NCI-H146 treated with DMSO at 0.1 percent for 48 hours (cell line): ENCODE data around the gene SLC36A3.
A peak's percentile ranks its signal among the peaks of the same experiment; 100 is the strongest.
"Not testable (repeated sequence)": the region's sequence is repeated elsewhere in the genome, so short reads cannot be mapped to it uniquely, and the experiment has no call there.

Source experiments
- DNase-seq: peaks from one replicate; lab custom pipeline; 2025; ENCODE audit not compliant: unreplicated experiment; lab: John Stamatoyannopoulos, UW

SLC36A3 gene

GRCh38 chr5:151240268-151240835 lies 63.2 kb downstream of the SLC36A3 start:
- not testable (repeated sequence) for DNase-seq

- peak; percentile 4 for DNase-seq
Measured at GRCh38 chr5:151239237-151239861, 64.2 kb downstream of the SLC36A3 start.

- DNase-seq: no peak
Measured at GRCh38 chr5:151238303-151238741, 65.2 kb downstream of the SLC36A3 start.

- DNase-seq: no peak
Measured at GRCh38 chr5:151237685-151238084, 65.9 kb downstream of the SLC36A3 start.

- no peak for DNase-seq
Measured at GRCh38 chr5:151236888-151237287, 66.7 kb downstream of the SLC36A3 start.

- DNase-seq: not testable (repeated sequence)
Measured at GRCh38 chr5:151235239-151235571, 68.4 kb downstream of the SLC36A3 start.

GRCh38 chr5:151234476-151235238 lies 68.9 kb downstream of the SLC36A3 start:
- no peak for DNase-seq

GRCh38 chr5:151233616-151234085 lies 69.9 kb downstream of the SLC36A3 start:
- no peak for DNase-seq

- DNase-seq: no peak
Measured at GRCh38 chr5:151231359-151231758, 72.2 kb downstream of the SLC36A3 start.

GRCh38 chr5:151230048-151230680 lies 73.4 kb downstream of the SLC36A3 start:
- DNase-seq: no peak

GRCh38 chr5:151228986-151229385 lies 74.6 kb downstream of the SLC36A3 start:
- no peak for DNase-seq

GRCh38 chr5:151227918-151228447 lies 75.6 kb downstream of the SLC36A3 start:
- DNase-seq: no peak
